ENCODE results near the gene SPAG16.

Gene SPAG16

DNA sequence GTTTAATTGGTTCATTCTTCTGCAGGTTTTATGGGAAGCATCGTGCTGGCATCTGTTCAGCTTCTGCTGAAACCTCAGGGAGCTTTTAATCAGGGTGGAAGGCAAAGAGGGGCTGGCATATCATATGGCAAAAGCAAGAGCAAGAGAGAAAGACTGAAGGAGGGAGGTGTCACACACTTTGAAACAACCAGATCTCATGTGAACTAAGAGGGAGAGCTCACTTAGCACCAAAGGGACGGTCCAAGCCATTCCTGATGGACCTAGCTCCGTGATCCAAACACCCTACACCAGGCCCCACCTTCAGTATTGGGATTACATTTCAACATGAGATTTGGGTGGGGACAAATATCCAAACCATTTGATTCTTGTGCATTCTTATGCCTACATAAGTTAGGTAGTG lies 563.1 kb downstream of the SPAG16 start:
- H3K36me3 Mint-ChIP-seq (ENCODE audit: low read depth): no peaks in the 10 kb centered on the region
- no peaks in the 10 kb centered on the region for H3K27me3 Mint-ChIP-seq
- H3K4me1 Mint-ChIP-seq (ENCODE audit: low read depth): no peaks in the 10 kb centered on the region
- intact Hi-C loops (cut with micrococcal nuclease): no loop called here
- no peak overlapping the region for H3K27ac Mint-ChIP-seq
- peaks cover 9% of the 10 kb centered on the region for H3K9me3 Mint-ChIP-seq
- H3K4me3 Mint-ChIP-seq: no peak overlapping the region

DNA sequence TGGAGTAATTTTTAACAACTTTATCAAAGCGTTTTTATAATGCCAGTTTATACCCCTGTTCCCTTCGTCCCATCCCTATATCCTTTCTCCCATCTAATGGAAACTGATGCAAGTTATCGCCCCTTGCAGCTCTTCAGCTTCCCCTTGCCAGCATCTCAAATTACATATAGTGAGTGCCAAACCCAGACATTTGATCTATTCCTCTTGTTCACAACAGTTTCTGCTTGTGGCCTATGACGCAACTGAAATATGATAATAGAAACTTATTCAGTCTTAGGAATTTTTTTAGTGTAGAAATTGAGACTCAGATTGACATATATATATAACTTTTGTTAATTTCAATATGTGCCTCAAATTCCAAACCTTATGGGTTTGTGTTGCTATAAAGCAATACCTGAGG lies 564.4 kb downstream of the SPAG16 start:
- intact Hi-C loops (cut with micrococcal nuclease): no loop called here
- Mint-ChIP-seq H3K27ac (no peak overlapping the region), H3K4me3 (no peak overlapping the region), H3K27me3 (no peaks in the 10 kb centered on the region), H3K9me3 (peaks cover 9% of the 10 kb centered on the region), H3K36me3 (ENCODE audit: low read depth) (no peaks in the 10 kb centered on the region), H3K4me1 (ENCODE audit: low read depth) (no peaks in the 10 kb centered on the region)

DNA sequence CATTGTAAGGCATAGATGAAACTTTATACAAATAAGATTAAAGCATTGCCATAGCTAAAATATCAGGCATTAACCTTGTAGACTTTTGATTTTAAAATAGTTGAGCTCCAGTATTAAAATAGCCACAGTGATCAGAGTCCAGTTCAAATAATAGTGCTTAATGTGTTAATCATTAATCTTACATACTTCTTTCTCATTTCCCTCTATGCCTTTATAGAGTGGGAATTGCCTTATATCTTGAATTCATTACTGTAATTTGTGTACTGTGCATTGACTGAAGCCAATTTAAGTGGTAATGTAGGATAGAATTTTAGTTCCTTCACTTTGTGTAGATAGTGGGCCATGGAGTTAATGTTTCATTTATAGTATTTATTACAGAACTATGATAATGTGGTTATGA lies 577.4 kb downstream of the SPAG16 start:
- H3K4me1 Mint-ChIP-seq (ENCODE audit: low read depth): no peaks in the 10 kb centered on the region
- intact Hi-C loops (cut with micrococcal nuclease): no loop called here
- H3K36me3 Mint-ChIP-seq (ENCODE audit: low read depth): no peaks in the 10 kb centered on the region
- H3K4me3 Mint-ChIP-seq: no peak overlapping the region
- no peak overlapping the region for H3K27ac Mint-ChIP-seq
- peaks cover 8% of the 10 kb centered on the region for H3K9me3 Mint-ChIP-seq
- no peaks in the 10 kb centered on the region for H3K27me3 Mint-ChIP-seq

DNA sequence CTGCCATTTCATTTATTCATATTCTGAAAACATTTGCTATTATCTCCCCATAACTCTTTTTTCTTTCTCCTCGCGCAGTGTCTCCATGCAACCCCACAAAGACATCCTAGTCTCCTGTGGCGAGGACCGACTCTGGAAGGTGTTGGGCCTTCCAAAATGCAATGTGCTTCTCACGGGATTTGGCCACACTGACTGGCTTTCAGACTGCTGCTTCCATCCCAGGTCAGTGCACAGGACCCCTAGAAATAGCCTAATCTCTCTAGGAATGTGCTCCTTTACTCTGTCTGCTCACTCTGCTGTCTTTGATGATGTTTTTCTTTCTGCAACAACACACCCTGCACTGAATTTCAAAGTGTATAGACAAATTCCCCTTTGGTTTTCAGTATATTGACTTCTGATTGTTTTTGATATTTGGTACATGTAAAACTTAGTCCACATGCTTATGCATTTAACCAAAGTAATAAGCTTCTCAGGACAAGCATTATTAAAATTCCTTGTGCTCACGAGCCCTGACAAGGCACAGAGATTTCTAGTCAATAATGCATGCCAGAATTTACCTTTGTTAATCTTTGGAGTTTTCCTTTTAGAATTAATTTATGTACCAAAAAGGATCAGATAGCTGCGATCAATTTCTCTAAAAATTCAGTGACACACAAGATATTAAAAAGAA lies 578.3 kb downstream of the SPAG16 start:
- H3K4me1 Mint-ChIP-seq (ENCODE audit: low read depth): no peaks in the 10 kb centered on the region
- H3K36me3 Mint-ChIP-seq (ENCODE audit: low read depth): no peaks in the 10 kb centered on the region
- H3K4me3 Mint-ChIP-seq: no peak overlapping the region
- H3K9me3 Mint-ChIP-seq: peaks cover 8% of the 10 kb centered on the region
- no peaks in the 10 kb centered on the region for H3K27me3 Mint-ChIP-seq
- no peak overlapping the region for H3K27ac Mint-ChIP-seq
- intact Hi-C loops (cut with micrococcal nuclease): no loop called here

DNA sequence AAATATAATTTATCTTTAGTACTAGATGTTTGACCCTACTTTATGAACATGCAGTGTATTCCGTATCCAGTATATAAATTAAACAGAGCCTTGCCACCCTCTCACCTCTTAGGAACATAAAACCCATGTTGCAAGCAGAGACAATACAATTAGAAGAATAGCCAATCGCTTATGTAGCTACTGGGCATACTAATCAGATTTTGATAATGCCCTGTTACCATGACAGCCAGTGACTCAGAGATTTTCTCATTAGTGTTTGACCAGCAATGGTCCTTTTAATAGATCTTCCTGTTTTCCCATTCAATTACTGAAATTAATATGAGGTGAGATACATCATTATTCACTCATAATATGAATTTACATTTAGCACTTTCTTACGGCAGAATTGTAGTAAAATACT lies 579.3 kb downstream of the SPAG16 start:
- intact Hi-C loops (cut with micrococcal nuclease): no loop called here
- Mint-ChIP-seq H3K4me3 (no peak overlapping the region), H3K27me3 (no peaks in the 10 kb centered on the region)

DNA sequence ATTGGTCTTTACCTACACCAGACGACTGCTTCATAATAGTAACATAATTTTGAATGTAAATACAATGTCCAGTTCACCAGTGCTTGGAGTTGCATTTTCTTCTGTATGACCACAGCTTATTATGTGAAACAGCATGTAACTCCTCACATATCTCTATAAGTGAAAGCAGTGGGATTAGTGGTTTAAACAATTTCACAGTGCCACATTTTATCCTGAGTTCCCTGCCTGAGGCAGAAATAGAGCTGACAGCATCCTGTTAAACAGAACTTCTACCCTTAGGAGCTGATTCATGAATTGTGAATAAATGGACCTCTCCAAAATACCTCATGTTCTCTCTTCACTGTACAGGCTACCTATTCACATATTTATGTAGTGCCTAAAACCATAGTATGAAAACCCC lies 584.3 kb downstream of the SPAG16 start:
- no peak overlapping the region for H3K4me3 Mint-ChIP-seq
- peaks cover 8% of the 10 kb centered on the region for H3K9me3 Mint-ChIP-seq
- H3K4me1 Mint-ChIP-seq (ENCODE audit: low read depth): no peaks in the 10 kb centered on the region
- intact Hi-C loops (cut with micrococcal nuclease): no loop called here
- no peak overlapping the region for H3K27ac Mint-ChIP-seq
- no peaks in the 10 kb centered on the region for H3K27me3 Mint-ChIP-seq
- no peaks in the 10 kb centered on the region for H3K36me3 Mint-ChIP-seq (ENCODE audit: low read depth)

More for the DNA sequence above, 579.3 kb downstream of the SPAG16 start:
- no peak overlapping the region for H3K27ac Mint-ChIP-seq
- H3K36me3 Mint-ChIP-seq (ENCODE audit: low read depth): no peaks in the 10 kb centered on the region
- no peaks in the 10 kb centered on the region for H3K4me1 Mint-ChIP-seq (ENCODE audit: low read depth)
- peaks cover 8% of the 10 kb centered on the region for H3K9me3 Mint-ChIP-seq

DNA sequence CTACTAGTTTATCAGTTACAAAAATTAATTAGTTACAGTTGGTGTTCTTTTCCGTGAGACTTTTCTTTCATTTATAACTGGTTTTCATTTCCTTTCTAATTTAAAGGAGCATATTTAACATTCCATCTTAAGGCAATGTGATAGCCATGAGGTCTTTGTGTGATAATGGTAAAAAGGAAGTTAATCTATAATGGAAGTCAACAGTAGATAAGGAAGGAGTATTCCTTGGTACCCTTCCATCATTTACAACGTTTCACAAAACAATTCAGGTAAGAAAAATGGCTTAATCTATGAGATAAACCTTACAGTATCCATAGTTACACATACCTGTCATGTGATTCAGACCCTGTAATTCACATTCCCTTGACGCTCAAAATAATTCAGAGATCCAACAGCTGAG lies 601.2 kb downstream of the SPAG16 start:
- Mint-ChIP-seq H3K4me3 (no peak overlapping the region), H3K4me1 (ENCODE audit: low read depth) (no peaks in the 10 kb centered on the region), H3K36me3 (ENCODE audit: low read depth) (no peaks in the 10 kb centered on the region), H3K27me3 (no peaks in the 10 kb centered on the region), H3K27ac (no peak overlapping the region), H3K9me3 (peaks cover 35% of the 10 kb centered on the region)
- intact Hi-C loops (cut with micrococcal nuclease): no loop called here

DNA sequence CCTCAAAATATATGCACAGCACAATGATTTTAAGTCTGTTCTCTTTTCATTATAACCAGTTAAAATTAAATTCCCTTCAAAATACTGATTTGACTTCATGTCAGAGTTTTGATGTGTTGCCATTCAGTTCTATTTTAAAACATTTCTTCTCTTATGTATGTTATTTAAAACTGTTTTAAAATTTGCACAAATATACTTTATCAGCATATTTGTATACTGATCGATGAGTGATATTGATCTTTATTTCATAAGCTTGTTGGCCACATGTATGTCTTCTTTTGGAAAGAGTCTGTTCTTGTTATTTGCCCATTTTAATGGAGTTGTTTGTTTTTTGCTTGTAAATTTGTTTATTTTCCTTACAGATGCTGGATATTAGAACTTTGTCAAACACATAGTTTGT lies 630.2 kb downstream of the SPAG16 start:
- intact Hi-C loops (cut with micrococcal nuclease): no loop called here
- no peak overlapping the region for H3K27ac Mint-ChIP-seq
- no peaks in the 10 kb centered on the region for H3K4me1 Mint-ChIP-seq (ENCODE audit: low read depth)
- no peaks in the 10 kb centered on the region for H3K36me3 Mint-ChIP-seq (ENCODE audit: low read depth)
- H3K9me3 Mint-ChIP-seq: peaks cover 24% of the 10 kb centered on the region
- H3K4me3 Mint-ChIP-seq: no peak overlapping the region
- no peaks in the 10 kb centered on the region for H3K27me3 Mint-ChIP-seq

DNA sequence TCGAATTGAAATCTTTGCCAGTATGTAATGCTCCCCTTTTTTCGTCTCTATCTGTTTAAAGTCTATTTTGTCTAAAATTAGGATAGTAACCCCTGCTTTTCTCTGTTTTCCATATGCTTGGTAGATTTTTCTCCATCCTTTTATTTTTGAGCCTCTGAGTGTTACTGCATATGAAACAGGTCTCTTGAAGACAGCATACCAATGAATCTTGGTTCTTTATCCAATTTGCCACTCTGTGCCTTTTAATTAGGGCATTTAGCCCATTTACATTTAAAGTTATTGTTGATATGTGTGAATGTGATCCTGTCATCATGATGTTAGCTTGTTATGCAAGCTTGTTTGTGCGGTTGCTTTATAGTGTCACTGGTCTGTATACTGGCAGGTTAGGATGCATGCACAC lies 635.8 kb downstream of the SPAG16 start:
- no peak overlapping the region for H3K4me3 Mint-ChIP-seq
- no peaks in the 10 kb centered on the region for H3K4me1 Mint-ChIP-seq (ENCODE audit: low read depth)
- H3K27ac Mint-ChIP-seq: no peak overlapping the region
- no peaks in the 10 kb centered on the region for H3K27me3 Mint-ChIP-seq
- intact Hi-C loops (cut with micrococcal nuclease): no loop called here
- H3K36me3 Mint-ChIP-seq (ENCODE audit: low read depth): no peaks in the 10 kb centered on the region
- peaks cover 60% of the 10 kb centered on the region for H3K9me3 Mint-ChIP-seq

DNA sequence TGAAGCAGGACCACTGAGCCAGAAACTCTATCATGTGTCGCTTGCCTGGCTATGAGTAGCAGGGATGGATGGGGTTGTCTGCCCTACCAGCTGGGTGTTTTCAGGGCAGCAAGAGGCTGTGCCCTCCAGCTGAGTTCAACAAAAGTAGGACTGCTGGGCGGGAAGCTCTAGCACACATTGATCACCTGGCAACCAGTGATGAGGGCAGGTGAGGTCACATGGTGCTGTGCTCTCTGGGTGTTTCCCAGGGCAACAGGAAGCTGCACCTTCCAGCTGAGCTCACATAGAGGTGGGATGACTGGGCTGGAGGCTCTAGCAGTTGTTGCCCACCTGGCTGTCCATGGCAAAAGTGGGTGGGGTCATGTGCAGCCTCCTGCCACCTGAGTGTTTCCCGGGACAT lies 639.3 kb downstream of the SPAG16 start:
- H3K4me1 Mint-ChIP-seq (ENCODE audit: low read depth): no peaks in the 10 kb centered on the region
- intact Hi-C loops (cut with micrococcal nuclease): no loop called here
- H3K27ac Mint-ChIP-seq: no peak overlapping the region
- H3K9me3 Mint-ChIP-seq: peaks cover 46% of the 10 kb centered on the region
- no peaks in the 10 kb centered on the region for H3K27me3 Mint-ChIP-seq
- H3K36me3 Mint-ChIP-seq (ENCODE audit: low read depth): no peaks in the 10 kb centered on the region
- H3K4me3 Mint-ChIP-seq: no peak overlapping the region

DNA sequence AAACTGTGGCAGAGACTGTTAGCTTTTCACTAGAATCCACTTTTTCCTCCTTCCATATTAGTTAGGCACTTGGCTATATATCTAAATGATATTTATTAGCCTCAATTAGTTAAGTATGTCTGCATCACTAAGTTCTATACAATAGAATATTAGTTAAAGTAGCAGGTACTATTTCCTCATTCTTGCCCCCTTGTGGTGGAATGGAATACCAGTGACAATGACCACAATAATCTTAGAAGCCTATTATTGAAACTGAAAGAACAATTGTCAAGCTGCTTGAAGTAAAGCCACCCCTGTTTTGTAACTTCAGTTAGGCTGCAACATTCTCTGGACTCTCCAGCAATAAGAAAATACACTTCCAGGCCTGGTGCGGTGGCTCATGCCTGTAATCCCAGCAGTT lies 650.3 kb downstream of the SPAG16 start:
- H3K9me3 Mint-ChIP-seq: no peaks in the 10 kb centered on the region
- no peaks in the 10 kb centered on the region for H3K4me1 Mint-ChIP-seq (ENCODE audit: low read depth)
- H3K27me3 Mint-ChIP-seq: no peaks in the 10 kb centered on the region
- H3K4me3 Mint-ChIP-seq: no peak overlapping the region
- no peaks in the 10 kb centered on the region for H3K36me3 Mint-ChIP-seq (ENCODE audit: low read depth)
- H3K27ac Mint-ChIP-seq: no peak overlapping the region
- intact Hi-C loops (cut with micrococcal nuclease): loop anchor here (5.0 to 10.0 kb wide), 2 partner anchors 682 to 2000 kb away; no protein-coding TSS in a partner anchor

DNA sequence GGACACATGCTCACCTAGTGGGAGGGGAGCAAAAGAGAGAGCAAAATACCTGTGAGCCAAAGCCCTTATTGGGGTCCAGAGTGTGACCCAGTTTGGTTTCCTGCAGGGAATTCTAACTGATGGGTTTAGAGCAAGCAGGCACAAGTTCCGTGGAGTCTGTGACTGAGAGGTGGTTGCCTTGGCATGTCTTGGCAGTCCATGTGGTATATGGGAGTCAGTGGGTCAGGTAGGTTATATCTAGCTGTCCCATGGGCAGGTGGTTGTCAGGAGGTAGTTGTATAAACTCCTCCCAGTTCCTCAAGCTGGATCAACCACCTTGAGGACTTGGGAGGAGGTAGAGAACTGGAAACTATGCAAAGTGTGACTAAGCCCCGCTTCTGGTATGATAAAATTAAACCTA lies 673.8 kb downstream of the SPAG16 start:
- Mint-ChIP-seq H3K4me1 (ENCODE audit: low read depth) (no peaks in the 10 kb centered on the region), H3K27ac (no peak overlapping the region), H3K27me3 (no peaks in the 10 kb centered on the region), H3K9me3 (peaks cover 31% of the 10 kb centered on the region), H3K36me3 (ENCODE audit: low read depth) (no peaks in the 10 kb centered on the region), H3K4me3 (no peak overlapping the region)
- intact Hi-C loops (cut with micrococcal nuclease): no loop called here

DNA sequence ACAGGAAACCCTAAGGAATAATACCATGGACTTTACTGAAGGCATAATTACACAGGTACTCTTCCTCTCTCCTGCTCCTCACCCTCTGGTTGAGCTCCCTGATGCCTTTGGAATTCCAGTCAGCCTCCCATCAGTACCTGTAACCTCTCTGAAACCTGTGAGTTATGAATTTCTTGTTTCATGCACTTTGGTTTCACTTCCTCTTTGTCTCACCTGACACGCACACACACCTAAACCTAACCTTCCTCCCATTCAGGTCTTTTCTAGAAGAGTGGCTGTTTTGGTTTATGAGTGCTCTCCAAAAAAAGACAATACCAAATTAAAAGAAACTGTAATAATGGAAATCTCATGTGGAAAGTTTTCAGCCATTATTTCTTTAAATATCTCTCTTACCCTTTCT lies 675.3 kb downstream of the SPAG16 start:
- no peaks in the 10 kb centered on the region for H3K4me1 Mint-ChIP-seq (ENCODE audit: low read depth)
- H3K27ac Mint-ChIP-seq: no peak overlapping the region
- no peak overlapping the region for H3K4me3 Mint-ChIP-seq
- H3K9me3 Mint-ChIP-seq: peaks cover 31% of the 10 kb centered on the region
- intact Hi-C loops (cut with micrococcal nuclease): no loop called here
- H3K27me3 Mint-ChIP-seq: no peaks in the 10 kb centered on the region
- H3K36me3 Mint-ChIP-seq (ENCODE audit: low read depth): no peaks in the 10 kb centered on the region

DNA sequence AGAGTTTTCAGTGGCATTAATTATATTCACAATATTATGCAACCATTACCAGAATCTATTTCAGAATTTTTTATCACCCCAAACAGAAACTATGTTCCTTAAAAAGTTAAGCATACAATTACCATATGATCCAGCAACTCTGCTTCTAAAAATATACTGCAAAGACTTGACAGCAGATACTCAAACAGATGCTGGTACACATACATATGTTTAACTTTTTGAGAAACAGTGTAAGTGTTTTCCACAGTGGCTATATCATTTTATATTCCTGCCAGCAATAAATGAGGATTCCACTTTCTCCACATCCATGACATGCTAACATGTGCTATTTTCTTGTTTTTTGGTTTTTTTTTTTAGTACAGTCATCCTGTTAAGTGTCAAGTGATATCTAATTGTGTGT lies 687.3 kb downstream of the SPAG16 start:
- intact Hi-C loops (cut with micrococcal nuclease): no loop called here
- no peak overlapping the region for H3K4me3 Mint-ChIP-seq
- peaks cover 8% of the 10 kb centered on the region for H3K9me3 Mint-ChIP-seq
- H3K4me1 Mint-ChIP-seq (ENCODE audit: low read depth): no peaks in the 10 kb centered on the region
- no peak overlapping the region for H3K27ac Mint-ChIP-seq
- no peaks in the 10 kb centered on the region for H3K36me3 Mint-ChIP-seq (ENCODE audit: low read depth)
- no peaks in the 10 kb centered on the region for H3K27me3 Mint-ChIP-seq

DNA sequence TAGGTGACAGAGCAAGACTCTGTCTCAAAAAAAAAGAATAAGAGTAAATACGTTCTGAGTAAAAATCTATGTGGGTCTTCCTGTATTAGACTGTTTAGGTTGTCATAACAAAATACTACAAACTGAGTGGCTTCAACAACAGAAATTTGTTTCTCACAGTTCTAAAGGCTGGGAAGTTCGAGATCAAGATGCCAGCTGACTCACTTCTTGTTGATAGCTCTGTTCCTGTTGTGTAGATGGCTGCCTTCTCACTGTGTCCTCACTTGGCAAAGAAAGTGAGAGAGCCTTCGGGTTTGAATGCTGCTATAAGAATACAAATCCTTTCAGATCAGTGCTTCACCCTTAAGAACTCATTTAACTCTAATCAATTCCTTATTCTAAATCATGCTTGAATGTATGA lies 696.6 kb downstream of the SPAG16 start:
- no peaks in the 10 kb centered on the region for H3K27me3 Mint-ChIP-seq
- H3K36me3 Mint-ChIP-seq (ENCODE audit: low read depth): no peaks in the 10 kb centered on the region
- intact Hi-C loops (cut with micrococcal nuclease): no loop called here
- H3K4me1 Mint-ChIP-seq (ENCODE audit: low read depth): no peaks in the 10 kb centered on the region
- H3K4me3 Mint-ChIP-seq: no peak overlapping the region
- H3K27ac Mint-ChIP-seq: no peak overlapping the region
- peaks cover 5% of the 10 kb centered on the region for H3K9me3 Mint-ChIP-seq

Data from dendritic cell treated with granulocyte-macrophage colony-stimulating factor and Interleukin-4, amounts not matched to agents 40 ng/mL and 50 ng/mL, for 4 days (primary cell).